ENCODE data around the gene PMEPA1. TPM values are rescaled to one million over a fixed set of nuclear protein-coding genes. Genes with fewer than 3 reads are reported as not detected.

PMEPA1 gene
- total and polyA plus RNA-seq, 10 of the 15 experiments (the other 5 are each of a cell fraction or from before 2014, with no cell fraction given) = 0.02 to 0.10 (median 0.04) TPM; not detected in 3

DNA sequence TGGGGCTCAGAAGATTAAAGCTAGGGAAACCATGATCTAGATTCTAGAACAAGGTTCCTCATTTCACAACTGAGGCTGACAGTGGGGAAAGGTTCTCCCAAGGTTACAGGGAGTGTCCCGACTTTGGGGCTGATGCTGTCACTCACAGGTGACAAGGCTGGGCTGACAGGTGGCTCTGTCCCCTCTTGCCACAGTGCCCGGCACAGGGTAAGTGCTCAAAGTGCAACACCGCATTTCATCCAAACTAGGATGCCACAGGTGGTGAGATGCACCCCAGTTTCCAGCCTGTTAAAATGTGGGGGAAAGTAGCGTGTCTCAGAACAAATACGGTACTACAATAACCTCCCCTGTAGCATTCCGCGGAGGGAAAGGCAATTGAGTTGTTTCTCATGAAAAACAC lies 97.4 kb downstream of the PMEPA1 start (continued):
- TF ChIP-seq FOS (IDR thresholded peaks at IDR 0.05; ENCODE audit: borderline replicate concordance, extremely low read depth, insufficient read length) = no peak
- TF ChIP-seq, protein P1, sequence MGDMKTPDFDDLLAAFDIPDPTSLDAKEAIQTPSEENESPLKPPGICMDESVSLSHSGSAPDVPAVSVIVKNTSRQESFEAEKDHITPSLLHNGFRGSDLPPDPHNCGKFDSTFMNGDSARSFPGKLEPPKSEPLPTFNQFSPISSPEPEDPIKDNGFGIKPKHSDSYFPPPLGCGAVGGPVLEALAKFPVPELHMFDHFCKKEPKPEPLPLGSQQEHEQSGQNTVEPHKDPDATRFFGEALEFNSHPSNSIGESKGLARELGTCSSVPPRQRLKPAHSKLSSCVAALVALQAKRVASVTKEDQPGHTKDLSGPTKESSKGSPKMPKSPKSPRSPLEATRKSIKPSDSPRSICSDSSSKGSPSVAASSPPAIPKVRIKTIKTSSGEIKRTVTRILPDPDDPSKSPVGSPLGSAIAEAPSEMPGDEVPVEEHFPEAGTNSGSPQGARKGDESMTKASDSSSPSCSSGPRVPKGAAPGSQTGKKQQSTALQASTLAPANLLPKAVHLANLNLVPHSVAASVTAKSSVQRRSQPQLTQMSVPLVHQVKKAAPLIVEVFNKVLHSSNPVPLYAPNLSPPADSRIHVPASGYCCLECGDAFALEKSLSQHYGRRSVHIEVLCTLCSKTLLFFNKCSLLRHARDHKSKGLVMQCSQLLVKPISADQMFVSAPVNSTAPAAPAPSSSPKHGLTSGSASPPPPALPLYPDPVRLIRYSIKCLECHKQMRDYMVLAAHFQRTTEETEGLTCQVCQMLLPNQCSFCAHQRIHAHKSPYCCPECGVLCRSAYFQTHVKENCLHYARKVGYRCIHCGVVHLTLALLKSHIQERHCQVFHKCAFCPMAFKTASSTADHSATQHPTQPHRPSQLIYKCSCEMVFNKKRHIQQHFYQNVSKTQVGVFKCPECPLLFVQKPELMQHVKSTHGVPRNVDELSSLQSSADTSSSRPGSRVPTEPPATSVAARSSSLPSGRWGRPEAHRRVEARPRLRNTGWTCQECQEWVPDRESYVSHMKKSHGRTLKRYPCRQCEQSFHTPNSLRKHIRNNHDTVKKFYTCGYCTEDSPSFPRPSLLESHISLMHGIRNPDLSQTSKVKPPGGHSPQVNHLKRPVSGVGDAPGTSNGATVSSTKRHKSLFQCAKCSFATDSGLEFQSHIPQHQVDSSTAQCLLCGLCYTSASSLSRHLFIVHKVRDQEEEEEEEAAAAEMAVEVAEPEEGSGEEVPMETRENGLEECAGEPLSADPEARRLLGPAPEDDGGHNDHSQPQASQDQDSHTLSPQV (IDR thresholded peaks at IDR 0.05) = no peak
- TF ChIP-seq JUND (IDR thresholded peaks at IDR 0.05; ENCODE audit: low read depth, low read length) = no peak
- no peak for TF ChIP-seq ZZZ3 (IDR thresholded peaks at IDR 0.05; ENCODE audit: control insufficient read depth, insufficient read length, low read depth)

DNA sequence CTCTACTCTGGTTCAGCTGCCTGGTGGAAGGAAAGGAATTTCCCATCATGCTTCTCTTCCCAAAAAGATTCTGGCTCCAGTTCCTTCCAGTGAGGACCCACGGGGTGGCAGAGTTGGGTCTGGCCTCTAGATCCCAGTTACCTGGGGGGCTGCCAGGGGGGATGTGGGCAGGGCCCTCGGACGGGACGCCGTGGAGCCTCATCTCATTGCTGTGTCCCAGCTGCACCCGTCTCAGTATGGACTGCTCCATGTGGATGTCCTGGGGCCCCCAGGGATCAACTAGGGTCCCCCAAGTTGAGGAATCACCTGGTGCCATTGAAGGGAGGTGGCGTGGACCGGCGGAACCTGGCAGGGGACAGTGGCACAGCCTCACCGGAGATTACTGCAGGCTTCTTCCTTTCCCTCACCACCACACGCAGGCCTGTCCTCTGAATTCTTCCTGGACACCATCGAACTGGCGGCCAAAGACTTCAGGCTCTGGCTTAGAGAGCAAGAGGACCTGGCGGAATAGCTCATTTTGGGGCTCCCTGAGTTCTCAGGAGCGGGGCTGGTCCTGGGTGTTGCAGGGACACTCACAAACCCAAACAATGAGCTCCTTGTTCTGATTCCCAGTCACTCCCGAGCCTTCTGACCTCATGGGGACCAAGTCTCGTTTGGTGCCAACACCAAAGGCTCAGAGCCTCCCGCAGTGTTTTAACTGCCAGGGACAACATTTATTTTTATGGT lies 98.1 kb downstream of the PMEPA1 start:
- in situ Hi-C loops (cut with MboI) (loop anchor here (10.0 kb wide), 2 partner anchors 783 to 843 kb away; no protein-coding TSS in a partner anchor), intact Hi-C loops (cut with micrococcal nuclease; ENCODE audit: unreplicated experiment) (no loop called here)
- TF ChIP-seq ATF7 (IDR thresholded peaks at IDR 0.05; ENCODE audit: low read depth) = no peak
- TF ChIP-seq TCF7 (IDR thresholded peaks at IDR 0.05; ENCODE audit: borderline replicate concordance) = no peak
- TF ChIP-seq, protein P2, sequence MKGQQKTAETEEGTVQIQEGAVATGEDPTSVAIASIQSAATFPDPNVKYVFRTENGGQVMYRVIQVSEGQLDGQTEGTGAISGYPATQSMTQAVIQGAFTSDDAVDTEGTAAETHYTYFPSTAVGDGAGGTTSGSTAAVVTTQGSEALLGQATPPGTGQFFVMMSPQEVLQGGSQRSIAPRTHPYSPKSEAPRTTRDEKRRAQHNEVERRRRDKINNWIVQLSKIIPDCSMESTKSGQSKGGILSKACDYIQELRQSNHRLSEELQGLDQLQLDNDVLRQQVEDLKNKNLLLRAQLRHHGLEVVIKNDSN (IDR thresholded peaks at IDR 0.05; ENCODE audit: borderline replicate concordance, extremely low read length, insufficient read depth, low read depth, low read length) = no peak
- TF ChIP-seq BHLHE40 (IDR thresholded peaks at IDR 0.05; ENCODE audit: borderline replicate concordance in 1 of 2, low read depth in 2 of 2, low read length in 1 of 2) = no peak
- no peak for TF ChIP-seq CHD1 (IDR thresholded peaks at IDR 0.05; ENCODE audit: low read depth, low read length)
- TF ChIP-seq, protein P3, sequence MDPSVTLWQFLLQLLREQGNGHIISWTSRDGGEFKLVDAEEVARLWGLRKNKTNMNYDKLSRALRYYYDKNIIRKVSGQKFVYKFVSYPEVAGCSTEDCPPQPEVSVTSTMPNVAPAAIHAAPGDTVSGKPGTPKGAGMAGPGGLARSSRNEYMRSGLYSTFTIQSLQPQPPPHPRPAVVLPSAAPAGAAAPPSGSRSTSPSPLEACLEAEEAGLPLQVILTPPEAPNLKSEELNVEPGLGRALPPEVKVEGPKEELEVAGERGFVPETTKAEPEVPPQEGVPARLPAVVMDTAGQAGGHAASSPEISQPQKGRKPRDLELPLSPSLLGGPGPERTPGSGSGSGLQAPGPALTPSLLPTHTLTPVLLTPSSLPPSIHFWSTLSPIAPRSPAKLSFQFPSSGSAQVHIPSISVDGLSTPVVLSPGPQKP (IDR thresholded peaks at IDR 0.05; ENCODE audit: low read depth, low read length) = no peak
- TF ChIP-seq ZBED1 (IDR thresholded peaks at IDR 0.05; ENCODE audit: borderline replicate concordance) = no peak
- TF ChIP-seq RAD51 (IDR thresholded peaks at IDR 0.05) = no peak
- no peak for TF ChIP-seq STAT1 (conservative IDR thresholded peaks at IDR 0.05)
- no peak for TF ChIP-seq SREBF1 (IDR thresholded peaks at IDR 0.05; ENCODE audit: low read length)
- no peak for TF ChIP-seq TARDBP (IDR thresholded peaks at IDR 0.05; ENCODE audit: borderline replicate concordance)
- TF ChIP-seq MYB (IDR thresholded peaks at IDR 0.05; ENCODE audit: borderline replicate concordance, low read depth, low read length) = no peak
- no TSS peak for BruUV-seq (replicated peaks)
- no peak overlapping the region for H3K9ac ChIP-seq (ENCODE audit: control insufficient read depth, insufficient read depth, low read length)
- no peaks in the 10 kb centered on the region for H4K20me1 ChIP-seq (ENCODE audit: control insufficient read depth, insufficient read depth)
- no peak overlapping the region for H3K4me2 ChIP-seq (ENCODE audit: control insufficient read depth, insufficient read depth)
- H3K27me3 ChIP-seq (replicated peaks in 1 of 2; ENCODE audit: control insufficient read depth in 2 of 2, insufficient read depth in 2 of 2, low read length in 1 of 2) = peaks cover 0 to 2% of the 10 kb centered on the region in 2 experiments; a peak in 1 of 4 replicates
- no peaks in the 10 kb centered on the region for H3K4me1 ChIP-seq (ENCODE audit: control insufficient read depth, insufficient read depth, low read length)
- ChIA-PET SMC1A (ENCODE audit: uncharacterized antibody, unreplicated experiment) (no interaction called here), CTCF (interaction anchor here (0.7 to 1.1 kb wide), 2 partner anchors 16 to 69 kb away, joined by 3 to 5 read pairs; no protein-coding TSS in a partner anchor), RAD21 (ENCODE audit: unreplicated experiment) (no interaction called here), POLR2A (no interaction called here)
- H3K79me2 ChIP-seq (ENCODE audit: control insufficient read depth, insufficient read depth, low read length) = no peaks in the 10 kb centered on the region
- H2AFZ ChIP-seq (ENCODE audit: control insufficient read depth, low read depth, low read length) = no peak overlapping the region
- DNase-seq (ENCODE audit: low read depth, low spot score) (no peak), FAIRE-seq (no peak), ATAC-seq (no peak)
- H3K36me3 ChIP-seq (ENCODE audit: control insufficient read depth in 2 of 2, insufficient read depth in 2 of 2, low read length in 1 of 2) = no peaks in the 10 kb centered on the region; a peak in 1 of 4 replicates
- H3K27ac ChIP-seq (ENCODE audit: control insufficient read depth, insufficient read depth) = no peak overlapping the region
- 71% methylated on average over 18 of the region's 18 CpGs for WGBS (ENCODE audit: insufficient coverage, insufficient replicate concordance, low lambda C conversion rate, missing lambda C conversion rate)
- no peaks in the 10 kb centered on the region for H3K9me3 ChIP-seq (replicated peaks; ENCODE audit: control insufficient read depth, insufficient read depth, low read length)
- H3K4me3 ChIP-seq = no peak overlapping the region
